ENCODE results near the gene MTMR11. TPM values are rescaled to one million over a fixed set of nuclear protein-coding genes. Genes with fewer than 3 reads are reported as not detected.

Gene MTMR11
- total and polyA plus RNA-seq, 2 of the 8 experiments (the other 6 are each of a cell fraction or from before 2014, with no cell fraction given), result 3.7 to 4.8 TPM

DNA sequence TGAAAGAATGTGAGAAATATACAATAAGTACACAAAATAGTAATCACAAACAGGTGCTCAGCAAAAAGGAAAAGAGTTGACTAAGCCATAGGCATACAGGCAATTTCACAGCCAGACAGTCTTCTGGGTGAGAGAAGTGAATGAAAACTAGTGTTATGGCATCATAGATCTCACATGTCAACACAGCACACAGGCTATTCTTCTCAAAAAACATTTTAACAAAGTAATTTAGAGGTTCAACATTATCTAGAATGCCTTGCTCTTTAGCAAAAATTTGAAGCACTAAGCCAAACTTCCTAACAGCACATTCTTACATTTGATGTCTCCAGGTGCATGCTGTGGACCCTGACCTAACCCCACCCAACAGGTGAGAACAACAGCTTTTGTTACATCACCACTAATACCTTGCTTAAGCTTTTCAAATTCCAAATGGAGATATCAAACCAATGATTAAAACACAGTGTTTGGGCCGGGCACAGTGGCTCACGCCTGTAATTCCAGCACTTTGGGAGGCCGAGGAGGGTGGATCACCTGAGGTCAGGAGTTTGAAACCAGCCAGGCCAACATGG lies 43.4 kb upstream of the MTMR11 start (continued):
- TF ChIP-seq, protein P1, sequence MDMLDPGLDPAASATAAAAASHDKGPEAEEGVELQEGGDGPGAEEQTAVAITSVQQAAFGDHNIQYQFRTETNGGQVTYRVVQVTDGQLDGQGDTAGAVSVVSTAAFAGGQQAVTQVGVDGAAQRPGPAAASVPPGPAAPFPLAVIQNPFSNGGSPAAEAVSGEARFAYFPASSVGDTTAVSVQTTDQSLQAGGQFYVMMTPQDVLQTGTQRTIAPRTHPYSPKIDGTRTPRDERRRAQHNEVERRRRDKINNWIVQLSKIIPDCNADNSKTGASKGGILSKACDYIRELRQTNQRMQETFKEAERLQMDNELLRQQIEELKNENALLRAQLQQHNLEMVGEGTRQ (IDR thresholded peaks at IDR 0.05; ENCODE audit: low read length), result no peak
- TF ChIP-seq MAFK (IDR thresholded peaks at IDR 0.05; ENCODE audit: low read depth, low read length) (no peak), RNF2 (IDR thresholded peaks at IDR 0.05; ENCODE audit: borderline replicate concordance, low read depth, low read length, missing control alignments, poor library complexity, severe bottlenecking) (no peak)
- TF ChIP-seq, protein P2, sequence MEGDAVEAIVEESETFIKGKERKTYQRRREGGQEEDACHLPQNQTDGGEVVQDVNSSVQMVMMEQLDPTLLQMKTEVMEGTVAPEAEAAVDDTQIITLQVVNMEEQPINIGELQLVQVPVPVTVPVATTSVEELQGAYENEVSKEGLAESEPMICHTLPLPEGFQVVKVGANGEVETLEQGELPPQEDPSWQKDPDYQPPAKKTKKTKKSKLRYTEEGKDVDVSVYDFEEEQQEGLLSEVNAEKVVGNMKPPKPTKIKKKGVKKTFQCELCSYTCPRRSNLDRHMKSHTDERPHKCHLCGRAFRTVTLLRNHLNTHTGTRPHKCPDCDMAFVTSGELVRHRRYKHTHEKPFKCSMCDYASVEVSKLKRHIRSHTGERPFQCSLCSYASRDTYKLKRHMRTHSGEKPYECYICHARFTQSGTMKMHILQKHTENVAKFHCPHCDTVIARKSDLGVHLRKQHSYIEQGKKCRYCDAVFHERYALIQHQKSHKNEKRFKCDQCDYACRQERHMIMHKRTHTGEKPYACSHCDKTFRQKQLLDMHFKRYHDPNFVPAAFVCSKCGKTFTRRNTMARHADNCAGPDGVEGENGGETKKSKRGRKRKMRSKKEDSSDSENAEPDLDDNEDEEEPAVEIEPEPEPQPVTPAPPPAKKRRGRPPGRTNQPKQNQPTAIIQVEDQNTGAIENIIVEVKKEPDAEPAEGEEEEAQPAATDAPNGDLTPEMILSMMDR (IDR thresholded peaks at IDR 0.05; ENCODE audit: control extremely low read depth in 1 of 3, insufficient read depth in 1 of 3, low read depth in 1 of 3, low read length in 3 of 3), result no peak

All from H1 (cell line).